Measurements from ENCODE around the gene CEBPZOS. TPM values are rescaled to one million over a fixed set of nuclear protein-coding genes. Genes with fewer than 3 reads are reported as not detected.

The CEBPZOS gene
- total and polyA plus RNA-seq, 9 of the 15 experiments (the other 6 are each of a cell fraction or from before 2014, with no cell fraction given) = 21.7 to 64.8 (median 46.7) TPM

DNA sequence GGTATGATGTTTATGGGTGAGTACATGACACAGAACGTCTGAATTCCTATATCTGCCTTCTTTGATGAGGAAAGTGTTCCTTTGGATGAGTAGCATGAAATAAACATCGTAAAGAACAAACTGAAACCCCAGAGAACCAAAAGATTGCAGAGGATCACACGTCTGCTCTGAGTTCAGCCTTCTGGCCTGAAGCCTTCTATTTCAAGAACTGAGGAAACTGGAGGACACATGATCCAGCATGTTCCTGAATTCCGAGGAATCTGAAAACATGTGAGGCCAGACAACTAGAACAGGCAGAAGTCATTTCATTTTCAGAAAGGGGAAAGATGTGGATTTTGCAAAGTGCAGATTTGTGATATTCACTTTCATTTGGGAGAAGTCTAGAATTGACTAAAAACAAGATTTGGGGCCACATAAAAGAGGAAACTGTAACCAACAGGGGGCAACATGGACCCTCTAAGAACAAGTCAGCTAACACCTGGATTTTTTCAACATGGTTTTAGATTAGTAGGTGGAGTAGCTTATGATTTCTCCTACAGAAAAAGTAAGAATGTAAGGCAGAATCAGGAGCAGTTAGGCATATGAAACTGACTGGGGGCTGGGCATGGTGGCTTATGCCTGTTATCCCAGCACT is 16.2 kb upstream of the CEBPZOS start:
- 7% methylated on average over 4 of the region's 4 CpGs for whole genome bisulfite sequencing (ENCODE audit: insufficient coverage, low coverage, missing lambda C conversion rate)
- H3K4me1 ChIP-seq (replicated peaks in 1 of 2; ENCODE audit: control insufficient read depth in 2 of 2, insufficient read depth in 2 of 2, low read length in 2 of 2) = peaks cover 5 to 11% of the 10 kb centered on the region in 2 experiments; a peak in 3 of 5 replicates
- H4K20me1 ChIP-seq (replicated peaks; ENCODE audit: control insufficient read depth, insufficient read depth, low read length) = no peaks in the 10 kb centered on the region
- H3K36me3 ChIP-seq (ENCODE audit: control insufficient read depth, insufficient read depth, low read length) = no peaks in the 10 kb centered on the region
- H3K4me2 ChIP-seq (ENCODE audit: insufficient read depth, low read length) = no peak overlapping the region
- peak; percentile 56; the same call in 2 of the 3 replicates for ATAC-seq
- H3K27ac ChIP-seq (ENCODE audit: extremely low read depth, low read depth, low read length) = no peak overlapping the region
- peaks cover 4 to 5% of the 10 kb centered on the region in 2 experiments; a peak in 4 of 5 replicates for H3K27me3 ChIP-seq (ENCODE audit: control insufficient read depth in 2 of 2, insufficient read depth in 2 of 2, low read length in 2 of 2)
- TF ChIP-seq ZNF431 (CRISPR knock-in tag; IDR thresholded peaks at IDR 0.05) = no peak
- TF ChIP-seq, protein P1, sequence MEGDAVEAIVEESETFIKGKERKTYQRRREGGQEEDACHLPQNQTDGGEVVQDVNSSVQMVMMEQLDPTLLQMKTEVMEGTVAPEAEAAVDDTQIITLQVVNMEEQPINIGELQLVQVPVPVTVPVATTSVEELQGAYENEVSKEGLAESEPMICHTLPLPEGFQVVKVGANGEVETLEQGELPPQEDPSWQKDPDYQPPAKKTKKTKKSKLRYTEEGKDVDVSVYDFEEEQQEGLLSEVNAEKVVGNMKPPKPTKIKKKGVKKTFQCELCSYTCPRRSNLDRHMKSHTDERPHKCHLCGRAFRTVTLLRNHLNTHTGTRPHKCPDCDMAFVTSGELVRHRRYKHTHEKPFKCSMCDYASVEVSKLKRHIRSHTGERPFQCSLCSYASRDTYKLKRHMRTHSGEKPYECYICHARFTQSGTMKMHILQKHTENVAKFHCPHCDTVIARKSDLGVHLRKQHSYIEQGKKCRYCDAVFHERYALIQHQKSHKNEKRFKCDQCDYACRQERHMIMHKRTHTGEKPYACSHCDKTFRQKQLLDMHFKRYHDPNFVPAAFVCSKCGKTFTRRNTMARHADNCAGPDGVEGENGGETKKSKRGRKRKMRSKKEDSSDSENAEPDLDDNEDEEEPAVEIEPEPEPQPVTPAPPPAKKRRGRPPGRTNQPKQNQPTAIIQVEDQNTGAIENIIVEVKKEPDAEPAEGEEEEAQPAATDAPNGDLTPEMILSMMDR (IDR thresholded peaks at IDR 0.05 in 2 of 3, conservative IDR thresholded peaks at IDR 0.05 in 1 of 3; ENCODE audit: insufficient read depth in 2 of 3, low read depth in 1 of 3, low read length in 3 of 3) = peak in 1 of 3 experiments; percentile 17; a peak in 1 of 6 replicates
- BruUV-seq (replicated peaks) = no TSS peak
- in situ Hi-C loops (cut with MboI) = no loop called here
- H2AFZ ChIP-seq (ENCODE audit: low read depth, low read length) = no peak overlapping the region
- no peak for DNase-seq (ENCODE audit: extremely low read depth in 1 of 4, low spot score in 3 of 4)
- no peak overlapping the region for H3K9ac ChIP-seq (ENCODE audit: insufficient read depth in 1 of 2, low read depth in 2 of 2, low read length in 2 of 2)
- H3K4me3 ChIP-seq = no peak overlapping the region
- H3K9me1 ChIP-seq (ENCODE audit: control insufficient read depth, insufficient read depth, low read length) = no peaks in the 10 kb centered on the region
- no peaks in the 10 kb centered on the region for H3K9me3 ChIP-seq (replicated peaks; ENCODE audit: control insufficient read depth, insufficient read depth, low read depth, low read length)
- H3K79me2 ChIP-seq (ENCODE audit: control insufficient read depth, insufficient read depth, low read length) = no peaks in the 10 kb centered on the region
- no peak for FAIRE-seq
- CTCF ChIA-PET (ENCODE audit: low intra/inter-chr PET ratio) = no interaction called here
- POLR2A ChIA-PET = interaction anchor here (0.6 kb wide), 1 partner anchor 11 kb away, joined by 3 read pairs; no protein-coding TSS in a partner anchor
- intact Hi-C loops (cut with micrococcal nuclease) = no loop called here
